ENCODE data around the gene ADSS2. TPM values are rescaled to one million over a fixed set of nuclear protein-coding genes. Genes with fewer than 3 reads are reported as not detected.
A peak's percentile ranks its signal among the peaks of the same experiment; 100 is the strongest.

ADSS2 gene
- total RNA-seq, 1 donor from 2014 or later, result 38.5 TPM

DNA sequence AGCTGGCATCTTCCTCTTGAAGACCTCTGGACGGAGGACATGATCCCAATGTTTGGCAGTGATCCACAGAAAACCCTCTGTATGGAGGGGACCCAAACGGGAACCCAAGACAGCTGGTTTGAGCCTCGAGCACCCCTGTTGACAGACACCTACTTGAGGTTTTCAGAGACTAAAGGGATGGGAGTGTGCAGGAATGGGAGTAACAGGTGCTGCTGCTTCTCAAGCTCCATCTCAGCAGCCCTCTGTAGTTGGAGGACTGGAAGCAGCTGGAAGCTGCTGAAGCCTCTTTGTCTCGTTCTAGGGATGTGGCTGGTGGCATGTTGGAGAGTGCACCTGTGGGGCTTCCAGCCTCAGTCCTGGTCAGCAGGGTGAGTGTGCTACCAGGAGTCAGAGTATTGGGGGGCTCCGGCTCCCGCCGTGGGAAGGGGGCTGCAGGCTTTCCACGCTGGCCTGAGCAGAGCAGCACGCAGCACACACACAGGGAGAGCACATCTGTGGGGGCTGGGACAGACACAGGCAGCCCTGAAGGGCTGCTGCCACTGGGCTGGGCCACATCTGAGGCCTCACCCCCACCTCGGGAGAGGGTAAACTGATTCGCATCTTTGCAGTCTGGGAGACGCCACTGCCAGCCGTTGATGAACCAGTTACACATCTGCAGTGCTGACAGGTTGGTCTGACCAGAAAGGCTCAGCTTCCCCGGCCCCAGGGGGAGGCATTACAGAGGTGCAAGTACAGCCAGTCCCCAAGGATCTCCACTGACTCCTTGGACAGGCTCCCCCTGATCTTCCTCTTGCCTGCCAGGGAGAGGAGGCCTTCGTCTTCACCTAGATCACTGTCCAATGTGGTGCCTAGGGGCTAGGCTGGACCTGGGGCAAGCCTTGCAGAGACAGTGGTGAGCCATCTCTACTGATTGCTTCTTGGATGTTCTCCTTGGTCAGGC lies 56.6 kb downstream of the ADSS2 start:
- Histone ChIP-seq H3K27me3 (ENCODE audit: low read depth) (no peaks in the 10 kb centered on the region), H3K4me3 (no peak overlapping the region), H3K27ac (no peak overlapping the region), H3K36me3 (no peaks in the 10 kb centered on the region), H3K4me1 (no peaks in the 10 kb centered on the region), H3K9me3 (no peaks in the 10 kb centered on the region)
- ATAC-seq (peak; percentile 35 to 40), DNase-seq (no peak)
- intact Hi-C loops (cut with DNase I), result no loop called here
- TF ChIP-seq CTCF (IDR thresholded peaks at IDR 0.05), result no peak

GRCh38 chr1:244394346-244394745 lies 57.4 kb downstream of the ADSS2 start:
- Histone ChIP-seq H3K36me3 (no peaks in the 10 kb centered on the region), H3K27me3 (ENCODE audit: low read depth) (no peaks in the 10 kb centered on the region), H3K27ac (no peak overlapping the region), H3K9me3 (no peaks in the 10 kb centered on the region), H3K4me1 (no peaks in the 10 kb centered on the region), H3K4me3 (no peak overlapping the region)
- TF ChIP-seq CTCF (IDR thresholded peaks at IDR 0.05), result no peak
- intact Hi-C loops (cut with DNase I), result no loop called here
- DNase-seq (no peak), ATAC-seq (no peak)

GRCh38 chr1:244393604-244394176 lies 58.0 kb downstream of the ADSS2 start:
- no peak overlapping the region for H3K27ac ChIP-seq
- H3K27me3 ChIP-seq (ENCODE audit: low read depth), result no peaks in the 10 kb centered on the region
- H3K36me3 ChIP-seq, result no peaks in the 10 kb centered on the region
- ATAC-seq, result no peak
- no peaks in the 10 kb centered on the region for H3K9me3 ChIP-seq
- H3K4me1 ChIP-seq, result no peaks in the 10 kb centered on the region
- no peak for DNase-seq
- intact Hi-C loops (cut with DNase I), result no loop called here
- no peak overlapping the region for H3K4me3 ChIP-seq
- no peak for TF ChIP-seq CTCF (IDR thresholded peaks at IDR 0.05)

GRCh38 chr1:244391761-244392160 lies 59.9 kb downstream of the ADSS2 start:
- Histone ChIP-seq H3K27me3 (ENCODE audit: low read depth) (no peaks in the 10 kb centered on the region), H3K4me1 (no peaks in the 10 kb centered on the region), H3K36me3 (no peaks in the 10 kb centered on the region), H3K27ac (no peak overlapping the region), H3K4me3 (no peak overlapping the region), H3K9me3 (no peaks in the 10 kb centered on the region)
- ATAC-seq (no peak), DNase-seq (no peak)
- intact Hi-C loops (cut with DNase I), result no loop called here
- no peak for TF ChIP-seq CTCF (IDR thresholded peaks at IDR 0.05)

GRCh38 chr1:244388961-244389360 lies 62.7 kb downstream of the ADSS2 start:
- no peak for TF ChIP-seq CTCF (IDR thresholded peaks at IDR 0.05)
- Histone ChIP-seq H3K27me3 (ENCODE audit: low read depth) (no peaks in the 10 kb centered on the region), H3K36me3 (no peaks in the 10 kb centered on the region), H3K9me3 (no peaks in the 10 kb centered on the region), H3K4me3 (no peak overlapping the region), H3K4me1 (no peaks in the 10 kb centered on the region), H3K27ac (no peak overlapping the region)
- intact Hi-C loops (cut with DNase I), result no loop called here
- DNase-seq (no peak), ATAC-seq (no peak)
